ENCODE data around the gene SVIP.

Gene SVIP, protein sequence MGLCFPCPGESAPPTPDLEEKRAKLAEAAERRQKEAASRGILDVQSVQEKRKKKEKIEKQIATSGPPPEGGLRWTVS

GRCh38 chr11:22829231-22830081 is at the start of gene SVIP:
SVIP (minus strand) TSS chr11:22829801; CDS start chr11:22829748, 53 bp downstream.
- DNase-seq (ENCODE audit: low read depth), result peak; percentile 82

GRCh38 chr11:22878604-22879003 is 49.0 kb upstream of the SVIP start:
- DNase-seq (ENCODE audit: low read depth), result no peak

DNA sequence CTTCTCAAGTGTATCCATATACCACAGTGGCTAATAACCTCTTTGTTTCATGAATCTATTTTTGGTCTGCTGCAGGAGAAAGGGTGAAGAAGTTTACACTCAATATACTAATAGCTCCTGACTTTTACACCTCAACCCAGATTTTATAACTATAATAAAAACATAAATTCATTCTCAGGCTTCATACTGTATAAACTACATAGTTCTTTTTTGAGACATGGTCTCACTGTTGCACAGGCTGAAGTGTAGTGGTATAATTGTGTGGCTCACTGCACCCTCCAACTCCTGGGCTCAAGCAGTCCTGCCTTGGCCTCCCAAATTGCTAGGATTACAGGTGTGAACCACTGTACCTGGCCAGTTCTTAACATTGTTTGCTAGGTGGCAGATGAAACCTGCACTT is 48.4 kb upstream of the SVIP start:
- no peak for DNase-seq (ENCODE audit: low read depth)

- peak; percentile 1 for DNase-seq (ENCODE audit: low read depth)
Measured at GRCh38 chr11:22875869-22876473, 46.4 kb upstream of the SVIP start.

GRCh38 chr11:22869325-22869724 is 39.7 kb upstream of the SVIP start:
- no peak for DNase-seq (ENCODE audit: low read depth)

DNA sequence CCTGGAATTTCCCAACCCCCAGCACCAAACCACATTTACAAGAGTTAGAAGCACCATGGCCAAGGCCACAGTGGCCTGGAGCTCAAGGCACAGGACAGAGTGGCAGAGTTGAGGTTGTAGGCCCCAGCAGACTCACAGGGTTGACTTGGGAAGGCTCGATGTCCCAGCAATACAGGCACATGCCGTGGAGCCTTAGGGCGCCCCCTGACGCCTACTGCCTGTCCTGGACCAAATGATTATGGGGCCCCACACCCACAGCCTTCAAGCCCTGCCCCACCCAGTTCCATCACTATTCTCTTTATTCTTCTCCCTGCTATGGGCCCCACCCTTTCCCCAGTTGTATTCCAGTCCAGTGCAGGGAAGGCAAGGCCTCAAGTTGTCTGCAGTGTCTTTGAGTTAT is 30.6 kb upstream of the SVIP start, which contains the start of gene CCDC179:
TSS of gene CCDC179 (minus strand) at position 234 of the 400 bp plus-strand sequence. CDS start at position 181, 53 bp downstream.
- no peak for DNase-seq (ENCODE audit: low read depth)

DNA sequence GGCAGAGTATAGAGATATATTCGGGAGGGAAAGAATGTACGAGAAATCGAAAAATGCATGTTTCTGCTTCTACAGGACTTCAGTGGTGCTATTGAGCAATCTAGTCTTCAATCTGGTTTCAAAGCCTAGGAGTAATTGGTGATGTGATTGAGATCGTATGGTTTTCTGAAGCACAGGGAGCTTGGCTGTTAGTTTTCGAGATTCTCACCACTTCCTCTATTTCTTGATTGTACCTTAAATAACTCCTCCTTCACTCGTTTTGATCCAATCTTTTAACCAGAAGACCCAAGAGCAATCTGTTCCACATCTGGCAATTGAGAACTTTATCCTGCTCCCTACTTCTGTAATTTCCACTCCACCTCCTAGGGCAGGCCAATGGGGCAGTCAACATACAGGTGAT is 30.2 kb upstream of the SVIP start:
- DNase-seq (ENCODE audit: low read depth), result no peak

DNA sequence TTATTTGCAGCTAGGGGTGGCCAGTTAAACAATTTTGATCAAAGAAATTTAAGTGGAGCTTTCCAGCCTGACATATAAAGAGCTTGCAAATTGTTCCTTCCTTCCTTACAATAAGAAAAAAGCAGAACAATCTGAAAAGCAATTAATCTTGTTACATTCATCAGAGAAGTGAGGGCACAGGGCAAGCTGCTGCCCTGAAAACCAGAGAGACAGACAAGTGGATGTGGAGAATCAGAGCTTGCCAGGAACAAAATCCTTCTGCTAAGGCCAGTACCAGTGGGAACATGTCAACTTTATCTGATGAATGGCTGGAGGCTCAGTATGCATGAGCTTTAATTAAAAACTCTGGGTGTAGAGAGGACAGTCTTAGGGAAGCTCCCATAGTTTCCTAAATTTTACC is 21.9 kb upstream of the SVIP start:
- no peak for DNase-seq (ENCODE audit: low read depth)

- no peak for DNase-seq (ENCODE audit: low read depth)
Measured at GRCh38 chr11:22846726-22847125, 17.1 kb upstream of the SVIP start.

DNA sequence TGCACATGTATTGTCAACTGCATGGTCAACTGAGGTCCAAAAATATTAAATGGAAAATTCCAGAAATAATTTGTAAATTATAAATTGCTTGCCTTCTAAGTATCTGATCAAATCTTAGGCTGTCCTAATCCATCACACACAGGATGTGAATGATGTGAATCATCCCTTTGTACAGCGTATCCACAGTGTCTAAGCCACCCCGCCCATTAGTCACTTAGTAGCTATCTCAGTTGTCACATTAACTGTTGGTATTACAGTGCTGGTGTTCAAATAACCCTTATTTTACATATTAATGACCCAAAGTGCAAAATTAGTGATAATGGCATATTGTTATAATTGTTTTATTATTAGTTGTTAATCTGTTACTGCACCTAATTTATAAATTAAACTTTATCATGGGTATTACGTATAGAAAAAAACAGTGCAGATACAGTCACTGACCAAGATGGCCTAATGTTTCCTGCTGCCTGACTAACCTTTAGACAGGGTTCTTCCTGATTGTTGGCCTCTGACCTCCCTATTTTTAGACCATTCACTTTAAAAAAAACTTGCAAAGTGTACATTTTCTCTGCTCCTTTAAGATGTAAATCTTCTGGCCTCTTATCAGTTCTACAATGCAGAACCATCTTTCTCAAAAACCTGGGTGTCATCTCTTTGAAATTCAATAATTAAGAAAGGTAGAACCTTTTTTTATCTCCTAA is 2.9 kb upstream of the SVIP start:
- no peak for DNase-seq (ENCODE audit: low read depth)

- DNase-seq (ENCODE audit: low read depth), result no peak
Measured at GRCh38 chr11:22830082-22830414, 447 bp upstream of the SVIP start.

- no peak for DNase-seq (ENCODE audit: low read depth)
Measured at GRCh38 chr11:22828373-22828772, 1.2 kb downstream of the SVIP start.

DNA sequence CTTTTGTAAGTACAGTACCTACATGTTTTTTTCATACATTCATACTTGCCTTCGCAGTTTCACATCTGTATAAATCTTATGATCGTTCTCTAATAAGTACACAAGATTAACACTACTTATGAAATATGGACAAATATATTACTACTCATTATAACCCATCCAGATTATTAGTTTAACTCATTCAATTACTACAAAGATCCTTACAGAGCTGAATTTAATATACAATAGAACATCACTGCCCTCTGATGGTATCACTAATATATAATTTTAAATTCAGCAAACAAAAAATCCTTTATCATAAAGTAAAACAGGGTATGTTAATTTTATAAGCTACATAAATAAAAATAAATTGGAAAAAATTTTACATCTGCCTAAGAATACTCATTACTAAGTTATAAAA is 7.4 kb downstream of the SVIP start:
- DNase-seq (ENCODE audit: low read depth), result no peak

DNA sequence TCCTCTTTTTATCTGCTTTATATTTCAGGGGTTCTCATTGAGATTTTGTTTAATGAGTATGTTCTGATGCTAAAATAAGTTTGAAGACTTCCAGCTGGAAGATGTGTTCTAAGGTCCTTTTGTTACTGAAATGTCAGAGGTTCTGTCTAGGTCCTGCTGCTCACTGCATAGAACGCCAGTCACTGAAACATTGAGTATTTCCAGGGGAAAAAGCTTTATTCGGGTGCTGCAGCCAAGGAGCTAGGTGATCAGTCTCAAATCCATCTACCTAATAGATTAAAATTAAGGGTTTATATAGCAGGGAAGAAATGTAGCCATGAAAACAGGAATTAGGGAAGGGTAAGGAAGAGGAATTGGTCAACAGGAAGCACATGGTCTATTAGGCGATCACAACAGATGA is 19.7 kb downstream of the SVIP start:
- DNase-seq (ENCODE audit: low read depth), result no peak

GRCh38 chr11:22808571-22809197 is 20.9 kb downstream of the SVIP start:
- no peak for DNase-seq (ENCODE audit: low read depth)

DNA sequence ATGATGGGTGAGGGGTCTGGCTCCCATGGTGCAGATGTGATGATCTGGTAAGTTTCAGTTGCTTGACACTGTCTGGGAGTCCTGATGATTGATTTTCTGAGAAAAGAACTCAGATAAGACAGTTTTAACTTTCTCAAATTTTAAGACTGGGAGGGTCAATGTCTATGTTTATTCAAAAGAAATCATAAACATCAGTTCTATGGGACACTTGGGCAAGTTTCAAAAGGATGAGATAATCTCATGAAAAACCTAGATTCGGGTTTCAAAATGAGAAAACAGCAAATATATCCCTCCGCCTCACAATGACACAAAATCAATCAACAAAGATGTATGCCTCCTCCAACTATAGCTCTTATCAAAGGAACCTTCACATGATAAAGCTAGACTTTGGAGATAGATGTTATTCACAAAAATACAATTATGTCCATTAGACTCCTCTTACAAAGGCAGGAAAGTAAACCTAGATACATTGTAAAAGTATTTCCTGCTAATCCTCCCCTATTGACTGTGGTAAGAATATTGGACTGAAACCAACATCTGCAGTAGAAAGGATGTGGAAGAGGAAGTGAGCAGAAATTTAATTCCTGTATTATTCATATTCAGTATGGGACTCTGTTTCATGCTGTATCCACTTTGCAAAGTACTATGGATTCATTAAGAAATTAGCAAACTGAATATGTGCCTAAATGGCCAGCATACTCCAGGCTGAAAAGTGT is 21.6 kb downstream of the SVIP start:
- no peak for DNase-seq (ENCODE audit: low read depth)

DNA sequence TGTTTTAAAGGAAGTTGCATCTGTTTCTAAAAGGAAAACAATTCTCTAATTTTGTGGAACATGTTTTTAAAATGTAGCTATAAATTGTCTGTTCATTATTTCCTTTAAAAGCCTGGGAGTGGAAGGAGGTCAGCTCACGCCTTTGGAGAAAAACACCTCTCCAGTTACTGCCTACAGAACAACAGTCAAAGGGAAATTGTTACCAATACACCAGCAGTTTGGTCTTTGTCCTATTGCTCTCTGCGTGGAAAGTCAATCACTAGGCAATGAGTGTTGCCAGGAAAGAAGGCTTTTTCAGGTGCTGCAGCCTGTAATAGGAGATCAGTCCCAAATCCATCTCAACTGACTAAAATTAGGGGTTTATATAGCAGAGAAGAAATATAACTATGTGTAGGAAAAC is 22.2 kb downstream of the SVIP start:
- DNase-seq (ENCODE audit: low read depth), result no peak

DNA sequence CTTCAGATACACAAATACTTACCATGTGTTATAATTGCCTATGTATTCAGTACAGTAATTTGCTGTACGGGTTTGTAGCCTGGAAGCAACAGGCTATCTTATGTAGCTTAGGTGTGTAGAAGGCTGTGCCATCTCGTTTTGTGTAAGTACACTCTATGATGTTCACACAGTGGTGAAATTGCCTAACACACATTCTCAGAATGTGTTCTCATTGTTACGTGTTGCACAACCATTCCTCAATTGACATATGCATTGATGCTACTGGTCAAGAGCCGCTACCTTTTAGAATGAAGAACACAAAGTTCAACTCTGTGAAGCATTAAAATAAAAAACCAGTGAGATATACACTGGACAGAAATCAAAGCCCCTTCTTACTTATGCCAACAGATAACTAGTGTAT is 26.7 kb downstream of the SVIP start:
- no peak for DNase-seq (ENCODE audit: low read depth)

GRCh38 chr11:22800482-22800881 is 29.1 kb downstream of the SVIP start:
- no peak for DNase-seq (ENCODE audit: low read depth)

GRCh38 chr11:22798901-22799300 is 30.7 kb downstream of the SVIP start:
- no peak for DNase-seq (ENCODE audit: low read depth)

GRCh38 chr11:22797047-22797446 is 32.6 kb downstream of the SVIP start:
- DNase-seq (ENCODE audit: low read depth), result no peak

DNA sequence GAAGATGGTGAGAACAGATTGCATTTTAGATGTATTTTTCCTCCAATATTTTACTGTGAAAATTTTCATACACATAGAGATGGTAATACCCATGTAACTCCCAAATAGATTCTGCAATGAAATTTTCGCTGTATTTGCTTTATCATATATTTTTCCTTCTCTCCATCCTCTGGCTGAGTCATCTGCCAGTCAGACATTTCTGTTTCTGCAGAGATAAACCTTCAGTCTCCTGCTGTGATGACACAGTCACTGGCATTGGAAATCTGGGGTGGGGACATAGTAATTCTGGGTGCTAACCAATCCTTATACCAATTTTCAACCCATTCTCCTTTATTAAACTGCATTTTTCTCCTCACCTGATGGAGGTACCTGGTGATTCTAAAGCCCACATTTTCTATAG is 33.7 kb downstream of the SVIP start:
- DNase-seq (ENCODE audit: low read depth), result no peak
